Tibial artery (tissue), 4 donors: ENCODE measurements around the gene KRT28.

ENCODE experiments used
- DNase-seq, 2 donors: peaks; one replicate each; pipeline ENCODE4 v3.0.0-alpha.2; 2019
- H3K27ac ChIP-seq, 2 donors: fragments of 200-600 bp; sonication (generic) in 1 of 2; 1 replicate in 1 of 2; 2 replicates in 1 of 2; pipeline ENCODE4 v1.5.1; 2018 to 2019; ENCODE audit warnings: mild to moderate bottlenecking in 1 of 2
- H3K27me3 ChIP-seq, 2 donors: fragments of 200-600 bp; sonication (generic) in 1 of 2; one replicate each; pipeline versions ENCODE4 v1.5.1 to v1.6.0; 2016 to 2019
- H3K36me3 ChIP-seq, 3 donors: fragments of 200-600 bp; sonication (generic) in 2 of 3; one replicate each; pipeline ENCODE4 v1.5.1; 2016 to 2019; ENCODE audit warnings: mild to moderate bottlenecking in 2 of 3
- H3K4me1 ChIP-seq, 4 donors: fragments of 200-600 bp; sonication (generic) in 2 of 4; 1 replicate in 3 of 4; 2 replicates in 1 of 4; pipeline ENCODE4 v1.5.1; 2016 to 2019
- H3K4me3 ChIP-seq, 2 donors: fragments of 200-600 bp; sonication (generic) in 1 of 2; 1 replicate in 1 of 2; 2 replicates in 1 of 2; pipeline ENCODE4 v1.5.1; 2018 to 2019; ENCODE audit warnings: mild to moderate bottlenecking in 2 of 2
- H3K9me3 ChIP-seq, 3 donors: fragments of 200-600 bp; sonication (generic) in 1 of 3; one replicate each; pipeline ENCODE4 v1.5.1; 2016 to 2019
- CTCF ChIP-seq, 2 experiments: fragments of 200-600 bp in 1 of 2; fragments of 450-650 bp in 1 of 2; IDR thresholded peaks; one replicate each; pipeline ENCODE4 v1.5.1; 2017 to 2019; ENCODE audit warnings: antibody characterized with exemption in 2 of 2, mild to moderate bottlenecking in 1 of 2, moderate library complexity in 1 of 2
- intact Hi-C: fragments of 100-400 bp; cut with DNase I; formaldehyde crosslinking; loops from one replicate; pipeline ENCODE4 v1.15.0; 2023; ENCODE audit warnings: low total_unique reads

Gene KRT28

DNA sequence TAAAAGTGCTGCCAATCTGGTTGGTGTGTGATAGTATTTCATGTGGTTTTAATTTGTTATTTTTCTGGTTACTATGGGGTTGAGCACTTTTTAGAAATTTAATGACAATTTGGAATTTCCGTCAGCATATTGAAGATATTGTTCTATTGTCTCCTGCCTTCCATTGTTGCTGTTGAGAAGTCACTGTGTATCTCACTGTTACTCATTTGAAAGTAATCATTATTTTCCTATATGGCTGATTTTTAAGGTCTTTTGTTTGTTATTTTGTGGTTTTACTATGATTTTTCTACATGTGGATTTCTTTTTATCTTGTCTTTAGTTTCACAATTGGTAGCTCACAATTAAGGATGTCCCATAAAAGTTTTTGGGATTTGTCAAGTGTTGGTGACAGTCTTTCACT is 36.0 kb downstream of the KRT28 start:
- TF ChIP-seq CTCF (IDR thresholded peaks at IDR 0.05) = no peak
- Histone ChIP-seq H3K9me3 (peaks cover 0 to 34% (median 22%) of the 10 kb centered on the region in 3 donors), H3K36me3 (no peaks in the 10 kb centered on the region), H3K4me3 (no peak overlapping the region), H3K4me1 (no peaks in the 10 kb centered on the region), H3K27me3 (peaks cover 0 to 8% of the 10 kb centered on the region in 2 donors), H3K27ac (no peak overlapping the region)
- intact Hi-C loops = no loop called here
- DNase-seq = no peak

DNA sequence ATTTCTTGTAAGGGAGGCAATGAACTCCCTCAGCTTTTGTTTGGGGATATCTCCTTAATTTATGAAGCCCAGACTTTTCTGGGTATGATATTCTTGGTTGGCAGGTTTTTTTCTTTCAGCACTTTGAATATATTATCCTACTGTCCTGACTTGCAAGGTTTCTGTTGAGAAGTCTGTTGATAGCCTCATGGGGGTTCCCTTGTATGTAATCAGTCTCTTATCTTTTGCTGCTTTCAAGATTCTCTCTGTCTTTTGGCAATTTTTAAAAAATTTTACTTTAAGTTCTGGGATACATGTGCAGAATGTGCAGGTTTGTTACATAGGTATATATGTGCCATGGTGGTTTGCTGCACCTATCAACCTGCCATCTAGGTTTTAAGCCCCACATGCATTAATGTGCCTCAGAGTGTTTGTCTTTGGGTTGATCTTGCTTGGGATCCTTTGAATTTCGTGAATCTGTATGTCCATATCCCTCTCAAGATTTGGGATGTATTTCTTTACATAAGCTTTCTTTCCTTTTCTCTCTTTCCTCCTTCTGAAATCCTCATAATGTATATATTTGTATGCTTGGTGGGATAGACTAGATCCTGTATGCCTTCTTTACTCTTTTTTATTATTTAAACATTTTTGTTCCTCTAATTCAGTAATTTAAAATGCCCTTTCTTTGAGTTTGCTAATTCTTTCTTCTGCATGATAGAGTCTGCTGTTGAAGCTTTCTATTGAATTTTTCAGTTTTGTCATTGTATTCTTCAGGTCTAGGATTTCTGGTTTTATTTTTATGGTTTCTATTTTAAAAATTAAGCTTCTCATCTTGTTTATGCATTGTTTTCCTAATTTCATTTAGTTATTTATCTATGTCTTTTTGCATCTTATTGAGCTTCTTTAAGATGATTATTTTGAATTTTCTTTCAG is 39.4 kb downstream of the KRT28 start:
- intact Hi-C loops = no loop called here
- Histone ChIP-seq H3K27me3 (peaks cover 0 to 8% of the 10 kb centered on the region in 2 donors), H3K36me3 (no peaks in the 10 kb centered on the region), H3K27ac (no peak overlapping the region), H3K4me1 (no peaks in the 10 kb centered on the region), H3K9me3 (peaks cover 0 to 34% (median 22%) of the 10 kb centered on the region in 3 donors), H3K4me3 (no peak overlapping the region)
- TF ChIP-seq CTCF (IDR thresholded peaks at IDR 0.05) = no peak
- DNase-seq = no peak

DNA sequence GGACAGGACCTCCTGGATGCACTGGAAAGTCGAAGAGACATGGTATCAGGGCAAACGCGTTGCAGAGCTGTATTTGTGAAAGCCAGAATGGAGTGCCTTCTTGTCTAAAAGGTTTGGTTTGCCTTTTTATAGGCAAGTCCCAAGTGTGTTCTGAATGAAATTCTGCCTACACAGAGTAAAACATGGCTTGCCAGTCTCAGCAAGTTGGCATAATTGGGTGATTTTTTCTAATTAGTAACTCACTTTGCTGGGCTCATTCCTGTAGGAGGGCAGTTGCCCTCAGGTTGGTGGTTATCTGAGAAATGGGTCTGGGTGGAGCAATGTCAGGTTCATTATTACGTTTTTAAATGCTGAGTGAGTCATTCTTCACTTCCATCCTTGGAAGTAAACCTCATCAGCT is 44.5 kb downstream of the KRT28 start, which contains the start of gene KRT25:
Gene KRT25 (minus strand): TSS at position 101 of the 400 bp plus-strand sequence. CDS start 60 bp downstream, at position 41.
- H3K27ac ChIP-seq = no peak within 1 kb of the TSS
- H3K4me3 ChIP-seq = no peak within 1 kb of the TSS
- H3K9me3 ChIP-seq = peaks cover 0 to 12% (median 11%) of the 10 kb centered on the region in 3 donors
- TF ChIP-seq CTCF (IDR thresholded peaks at IDR 0.05) = no peak
- no peaks in the 10 kb centered on the region for H3K4me1 ChIP-seq
- no peak for DNase-seq
- intact Hi-C loops = no loop called here
- H3K27me3 ChIP-seq = peaks cover 0 to 12% of the 10 kb centered on the region in 2 donors
- no peaks in the 10 kb centered on the region for H3K36me3 ChIP-seq

DNA sequence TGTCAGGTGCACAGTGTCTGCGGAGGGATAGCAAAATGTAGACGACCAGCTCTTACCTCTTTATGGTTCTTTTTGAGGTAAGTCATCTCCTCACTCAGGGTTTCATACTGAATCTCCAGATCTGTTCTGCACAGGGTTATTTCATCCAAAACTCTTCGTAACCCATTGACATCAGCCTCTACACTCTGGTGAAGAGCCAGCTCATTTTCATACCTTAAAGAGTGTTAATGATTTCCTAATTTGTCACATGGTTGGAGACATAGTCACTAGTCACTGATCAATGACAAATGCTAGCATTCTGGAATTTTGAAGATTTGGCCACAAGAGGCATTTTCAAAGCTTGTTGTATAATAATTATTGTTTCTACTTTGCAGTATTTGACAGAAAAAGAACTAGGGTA is 46.0 kb downstream of the KRT28 start:
- no peak for TF ChIP-seq CTCF (IDR thresholded peaks at IDR 0.05)
- H3K27me3 ChIP-seq = peaks cover 0 to 19% of the 10 kb centered on the region in 2 donors
- no peak for DNase-seq
- no peaks in the 10 kb centered on the region for H3K36me3 ChIP-seq
- no peaks in the 10 kb centered on the region for H3K4me1 ChIP-seq
- H3K9me3 ChIP-seq = no peaks in the 10 kb centered on the region
- no peak overlapping the region for H3K27ac ChIP-seq
- intact Hi-C loops = no loop called here
- H3K4me3 ChIP-seq = no peak overlapping the region

- intact Hi-C loops = no loop called here
- peaks cover 0 to 23% of the 10 kb centered on the region in 2 donors for H3K27me3 ChIP-seq
- DNase-seq = no peak
- no peak overlapping the region for H3K4me3 ChIP-seq
- H3K4me1 ChIP-seq = no peaks in the 10 kb centered on the region
- H3K36me3 ChIP-seq = no peaks in the 10 kb centered on the region
- H3K9me3 ChIP-seq = no peaks in the 10 kb centered on the region
- TF ChIP-seq CTCF (IDR thresholded peaks at IDR 0.05) = no peak
- no peak overlapping the region for H3K27ac ChIP-seq
Observed at GRCh38 chr17:40751065-40751464, 48.7 kb downstream of the KRT28 start.
